Activated CD4-positive, alpha-beta T cell treated with anti-CD3 and anti-CD28 coated beads, Interleukin-2, amount 10 ng/mL, durations not matched to agents 24 days and 14 days (primary cell): Measurements from ENCODE around the gene HMG20B. TPM values are rescaled to one million over a fixed set of nuclear protein-coding genes. Genes with fewer than 3 reads are reported as not detected.
"Not testable (repeated sequence)": the region's sequence is repeated elsewhere in the genome, so short reads cannot be mapped to it uniquely, and the experiment has no call there.

Experiments
- DNase-seq: peaks from one replicate; pipeline ENCODE4 v3.0.0; 2022
- H3K27ac Mint-ChIP-seq: one replicate; pipeline ENCODE4 v1.8.0; 2022; ENCODE audit warnings: mild to moderate bottlenecking, mixed read lengths
- H3K27me3 Mint-ChIP-seq: one replicate; pipeline ENCODE4 v1.8.0; 2022; ENCODE audit warnings: mixed read lengths
- H3K36me3 Mint-ChIP-seq: one replicate; pipeline ENCODE4 v1.8.0; 2022; ENCODE audit warnings: low read depth, mild to moderate bottlenecking, mixed read lengths
- H3K4me1 Mint-ChIP-seq: one replicate; pipeline ENCODE4 v1.8.0; 2021; ENCODE audit warnings: mixed read lengths
- H3K4me3 Mint-ChIP-seq: one replicate; pipeline ENCODE4 v1.8.0; 2022; ENCODE audit warnings: mild to moderate bottlenecking, moderate library complexity, mixed read lengths
- H3K9me3 Mint-ChIP-seq: one replicate; pipeline ENCODE4 v1.8.0; 2021; ENCODE audit warnings: mixed read lengths
- intact Hi-C: fragments of 100-400 bp; cut with micrococcal nuclease; formaldehyde crosslinking; loops from one replicate; pipeline ENCODE4 v1.15.1; 2023
- total RNA-seq: library from RNA; stranded (reverse); gene quantifications from 2 replicates; pipeline ENCODE4 v1.2.3, GENCODE V29; 2022

HMG20B gene
- total RNA-seq, 1 donor from 2014 or later, result 59.3 TPM

DNA sequence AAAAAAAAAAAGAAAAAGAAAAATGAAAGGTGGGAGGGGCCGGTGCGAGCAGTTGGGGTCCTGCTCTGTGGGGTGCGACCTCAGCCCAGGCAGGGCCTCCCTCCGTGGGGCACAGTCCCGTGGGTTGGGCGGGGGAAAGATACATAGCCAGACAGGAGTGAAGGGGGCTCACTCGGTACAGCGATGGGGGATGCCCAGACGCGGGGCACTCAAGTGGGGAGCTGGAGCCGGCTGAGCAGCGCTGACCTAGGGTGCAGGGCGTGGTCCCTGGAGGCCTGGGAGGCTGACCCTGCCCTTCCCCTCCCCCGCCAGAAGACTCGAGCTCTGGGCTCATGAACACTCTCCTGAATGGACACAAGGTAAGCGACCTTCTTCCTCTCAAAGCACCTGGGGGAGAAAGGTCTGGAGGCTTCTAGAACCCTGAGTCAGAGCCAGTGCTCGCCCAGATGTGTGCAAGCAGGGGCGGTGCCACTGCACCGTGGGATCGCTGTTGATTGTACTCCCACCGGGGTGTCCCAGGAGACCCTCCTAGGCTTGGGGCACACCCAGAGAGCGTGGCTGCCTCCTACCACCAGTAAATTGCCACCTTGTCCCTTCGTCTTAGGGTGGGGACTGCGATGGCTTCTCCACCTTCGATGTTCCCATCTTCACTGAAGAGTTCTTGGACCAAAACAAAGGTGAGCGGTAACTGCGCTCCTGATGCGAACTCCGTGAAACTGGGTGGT, 3.4 kb downstream of the HMG20B start:
- intact Hi-C loops, result no loop called here
- H3K4me3 Mint-ChIP-seq, result no peak overlapping the region

GRCh38 chr19:3576696-3577443, 4.1 kb downstream of the HMG20B start:
- no peaks in the 10 kb centered on the region for H3K27me3 Mint-ChIP-seq
- peaks cover 16% of the 10 kb centered on the region for H3K36me3 Mint-ChIP-seq
- intact Hi-C loops, result no loop called here
- peaks cover 8% of the 10 kb centered on the region for H3K4me1 Mint-ChIP-seq
- no peak overlapping the region for H3K27ac Mint-ChIP-seq
- no peaks in the 10 kb centered on the region for H3K9me3 Mint-ChIP-seq
- no peak for DNase-seq
- H3K4me3 Mint-ChIP-seq, result no peak overlapping the region

More for the DNA sequence above, 3.4 kb downstream of the HMG20B start:
- peaks cover 16% of the 10 kb centered on the region for H3K36me3 Mint-ChIP-seq
- H3K27ac Mint-ChIP-seq, result no peak overlapping the region
- H3K27me3 Mint-ChIP-seq, result no peaks in the 10 kb centered on the region
- peaks cover 11% of the 10 kb centered on the region for H3K4me1 Mint-ChIP-seq
- H3K9me3 Mint-ChIP-seq, result no peaks in the 10 kb centered on the region
- no peak for DNase-seq

GRCh38 chr19:3577723-3578344, 5.1 kb downstream of the HMG20B start:
- Mint-ChIP-seq H3K9me3 (no peaks in the 10 kb centered on the region), H3K27me3 (no peaks in the 10 kb centered on the region), H3K27ac (no peak overlapping the region), H3K36me3 (peaks cover 16% of the 10 kb centered on the region), H3K4me3 (no peak overlapping the region), H3K4me1 (peaks cover 4% of the 10 kb centered on the region)
- intact Hi-C loops, result no loop called here
- DNase-seq, result no peak

DNA sequence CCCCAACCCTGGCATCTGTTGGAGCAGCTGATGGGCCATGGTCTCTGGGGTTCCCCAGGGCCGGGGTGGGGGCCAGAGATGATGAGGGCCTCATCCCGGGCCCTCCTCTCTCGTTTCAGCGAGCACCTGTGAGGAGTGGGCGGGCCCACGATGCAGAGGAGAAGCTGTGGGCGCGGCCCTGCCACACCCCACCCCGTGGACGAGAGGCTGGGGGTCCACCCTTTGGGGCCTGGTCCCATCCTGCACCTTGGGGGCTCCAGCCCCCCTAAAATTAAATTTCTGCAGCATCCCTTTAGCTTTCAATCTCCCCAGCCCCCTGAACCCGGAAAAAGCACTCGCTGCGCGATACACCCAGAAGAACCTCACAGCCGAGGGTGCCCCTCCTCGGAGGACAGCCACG, 5.6 kb downstream of the HMG20B start:
- Mint-ChIP-seq H3K36me3 (peaks cover 16% of the 10 kb centered on the region), H3K4me3 (no peak overlapping the region), H3K27ac (no peak overlapping the region), H3K4me1 (peaks cover 4% of the 10 kb centered on the region), H3K9me3 (no peaks in the 10 kb centered on the region), H3K27me3 (peaks cover 1% of the 10 kb centered on the region)
- intact Hi-C loops, result no loop called here
- no peak for DNase-seq

DNA sequence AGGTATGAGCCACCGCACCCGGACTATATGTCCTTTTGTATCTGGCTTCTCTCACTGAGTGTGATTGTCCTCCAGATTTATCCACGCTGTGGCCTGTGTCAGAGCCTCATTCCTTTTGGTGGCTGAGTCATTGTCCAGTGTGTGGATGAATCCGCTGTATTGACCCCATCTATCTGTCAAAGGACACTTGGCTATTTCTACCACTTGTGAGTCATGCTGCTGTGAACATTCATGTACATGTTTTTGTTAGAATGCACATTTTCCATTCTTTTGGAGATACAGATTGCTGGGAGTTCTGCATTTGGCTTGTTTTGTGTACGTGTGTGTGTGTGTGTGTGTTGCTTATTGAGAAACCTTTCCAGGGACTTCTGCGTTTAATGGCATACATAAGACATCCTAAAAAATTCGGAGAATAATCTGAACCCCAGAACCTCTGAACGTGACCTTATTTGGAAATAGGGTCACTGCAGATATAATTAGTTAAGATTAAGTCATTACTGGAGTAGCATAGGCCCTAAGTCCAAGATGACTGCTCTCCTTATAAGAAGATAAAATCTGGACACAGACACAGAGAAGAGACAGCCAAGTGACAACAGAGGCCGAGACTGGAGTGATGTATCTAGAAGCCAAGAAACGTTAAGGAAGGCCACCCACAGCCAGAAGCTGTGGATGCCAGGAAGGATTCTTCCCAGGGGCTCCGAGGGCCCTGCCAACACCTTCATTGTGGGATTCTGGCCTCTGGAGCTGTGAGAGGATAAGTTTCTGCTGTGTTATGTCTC, 7.6 kb downstream of the HMG20B start:
- H3K27ac Mint-ChIP-seq, result no peak overlapping the region
- H3K27me3 Mint-ChIP-seq, result peaks cover 2% of the 10 kb centered on the region
- no peaks in the 10 kb centered on the region for H3K9me3 Mint-ChIP-seq
- H3K36me3 Mint-ChIP-seq, result peaks cover 6% of the 10 kb centered on the region
- no peak overlapping the region for H3K4me3 Mint-ChIP-seq
- peaks cover 2% of the 10 kb centered on the region for H3K4me1 Mint-ChIP-seq
- intact Hi-C loops, result no loop called here
- no peak for DNase-seq

DNA sequence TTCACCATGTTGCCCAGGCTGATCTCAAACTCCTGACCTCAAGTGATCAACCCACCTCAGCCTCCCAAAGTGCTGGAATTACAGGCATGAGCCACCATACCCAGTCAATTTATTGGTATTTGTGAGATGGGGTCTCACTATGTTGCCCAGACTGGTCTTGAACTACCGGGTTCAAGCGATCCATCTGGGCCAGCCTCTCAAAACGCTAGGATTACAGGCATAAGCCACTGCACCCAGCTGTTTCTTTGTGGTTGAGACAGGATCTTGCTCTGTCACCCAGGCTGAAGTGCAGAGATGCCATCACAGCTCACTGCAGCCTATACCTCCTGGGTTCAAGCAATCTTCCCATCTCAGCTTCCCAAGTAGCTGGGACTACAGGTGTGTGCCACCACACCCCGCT, 9.0 kb downstream of the HMG20B start:
- H3K36me3 Mint-ChIP-seq, H3K9me3 Mint-ChIP-seq, H3K27ac Mint-ChIP-seq, H3K4me1 Mint-ChIP-seq, intact Hi-C loops, DNase-seq, H3K4me3 Mint-ChIP-seq, H3K27me3 Mint-ChIP-seq: not testable (repeated sequence)

GRCh38 chr19:3584036-3584802, 11.5 kb downstream of the HMG20B start:
- H3K9me3 Mint-ChIP-seq, DNase-seq, H3K4me3 Mint-ChIP-seq, H3K4me1 Mint-ChIP-seq, intact Hi-C loops, H3K27me3 Mint-ChIP-seq, H3K27ac Mint-ChIP-seq, H3K36me3 Mint-ChIP-seq: not testable (repeated sequence)

GRCh38 chr19:3585301-3586126, 12.8 kb downstream of the HMG20B start, which contains the start of gene GIPC3:
GIPC3 (plus strand) TSS chr19:3585478; CDS start chr19:3585598, 120 bp downstream.
- no peak for DNase-seq
- Mint-ChIP-seq H3K9me3 (no peaks in the 10 kb centered on the region), H3K36me3 (no peaks in the 10 kb centered on the region), H3K4me1 (no peaks in the 10 kb centered on the region), H3K27ac (no peak within 1 kb of the TSS), H3K4me3 (no peak within 1 kb of the TSS), H3K27me3 (peaks cover 2% of the 10 kb centered on the region)
- intact Hi-C loops, result no loop called here

GRCh38 chr19:3586127-3586626, 13.4 kb downstream of the HMG20B start:
- Mint-ChIP-seq H3K36me3 (no peaks in the 10 kb centered on the region), H3K4me1 (no peaks in the 10 kb centered on the region), H3K9me3 (no peaks in the 10 kb centered on the region), H3K27ac (no peak overlapping the region), H3K4me3 (no peak overlapping the region), H3K27me3 (peaks cover 2% of the 10 kb centered on the region)
- DNase-seq, result peak; percentile 78
- intact Hi-C loops, result no loop called here

- no peaks in the 10 kb centered on the region for H3K4me1 Mint-ChIP-seq
- no peaks in the 10 kb centered on the region for H3K9me3 Mint-ChIP-seq
- H3K36me3 Mint-ChIP-seq, result no peaks in the 10 kb centered on the region
- no peak overlapping the region for H3K27ac Mint-ChIP-seq
- peaks cover 2% of the 10 kb centered on the region for H3K27me3 Mint-ChIP-seq
- H3K4me3 Mint-ChIP-seq, result no peak overlapping the region
- no peak for DNase-seq
- intact Hi-C loops, result no loop called here
These were observed 14.1 kb downstream of the HMG20B start for GRCh38 chr19:3586707-3587346.

- no peaks in the 10 kb centered on the region for H3K36me3 Mint-ChIP-seq
- no peak overlapping the region for H3K4me3 Mint-ChIP-seq
- no peak overlapping the region for H3K27ac Mint-ChIP-seq
- H3K27me3 Mint-ChIP-seq, result no peaks in the 10 kb centered on the region
- H3K9me3 Mint-ChIP-seq, result no peaks in the 10 kb centered on the region
- no peaks in the 10 kb centered on the region for H3K4me1 Mint-ChIP-seq
- intact Hi-C loops, result no loop called here
- no peak for DNase-seq
These were observed 16.7 kb downstream of the HMG20B start for GRCh38 chr19:3589439-3589838.

GRCh38 chr19:3589949-3590348, 17.2 kb downstream of the HMG20B start:
- no peak for DNase-seq
- no peaks in the 10 kb centered on the region for H3K36me3 Mint-ChIP-seq
- intact Hi-C loops, result no loop called here
- H3K4me1 Mint-ChIP-seq, result no peaks in the 10 kb centered on the region
- H3K27ac Mint-ChIP-seq, result no peak overlapping the region
- H3K4me3 Mint-ChIP-seq, result no peak overlapping the region
- no peaks in the 10 kb centered on the region for H3K27me3 Mint-ChIP-seq
- no peaks in the 10 kb centered on the region for H3K9me3 Mint-ChIP-seq
